Measurements from ENCODE around the gene PRX. TPM values are rescaled to one million over a fixed set of nuclear protein-coding genes. Genes with fewer than 3 reads are reported as not detected.

Gene PRX
- total and polyA plus RNA-seq, 9 of the 15 experiments (the other 6 are each of a cell fraction or from before 2014, with no cell fraction given), result 0.65 to 3.5 (median 1.7) TPM; not detected in 2

- TF ChIP-seq STAG1 (CRISPR knock-in tag; IDR thresholded peaks at IDR 0.05; ENCODE audit: borderline replicate concordance) (no peak), COPS2 (conservative IDR thresholded peaks at IDR 0.05) (no peak), FOXK1 (CRISPR knock-in tag; IDR thresholded peaks at IDR 0.05; ENCODE audit: borderline replicate concordance) (0 out of 2 replicates have a peak, but pooled peaks have one; percentile 42), MEF2D (tag; conservative IDR thresholded peaks at IDR 0.05; ENCODE audit: low read depth) (no peak), BRD4 (IDR thresholded peaks at IDR 0.05) (no peak), MYC (IDR thresholded peaks at IDR 0.05; ENCODE audit: low read depth, low read length) (no peak; the same call in 1 of the 2 replicates), MYC (CRISPR knock-in tag; IDR thresholded peaks at IDR 0.05; ENCODE audit: borderline replicate concordance, low read depth) (no peak), TEAD1 (CRISPR knock-in tag; IDR thresholded peaks at IDR 0.05) (peak in 1 of 2 experiments; percentile 34; a peak in 2 of 4 replicates), KAT8 (IDR thresholded peaks at IDR 0.05; ENCODE audit: low read depth) (no peak), FOXJ2 (tag; IDR thresholded peaks at IDR 0.05) (no peak), SAFB (IDR thresholded peaks at IDR 0.05; ENCODE audit: borderline replicate concordance, low read depth, low read length) (no peak), MTA3 (IDR thresholded peaks at IDR 0.05; ENCODE audit: borderline replicate concordance) (peak; percentile 51; the same call in 1 of the 2 replicates), TRIM28 (IDR thresholded peaks at IDR 0.05) (no peak), HIVEP1 (CRISPR knock-in tag; IDR thresholded peaks at IDR 0.05) (no peak), MNT (conservative IDR thresholded peaks at IDR 0.05) (peak; percentile 88 to 94; a peak in 3 of 4 replicates), ZNF512 (tag; IDR thresholded peaks at IDR 0.05) (no peak), CBX8 (IDR thresholded peaks at IDR 0.05; ENCODE audit: borderline replicate concordance, extremely low read depth, low read depth, low read length, poor library complexity, severe bottlenecking) (no peak)
- TF ChIP-seq, protein P1, sequence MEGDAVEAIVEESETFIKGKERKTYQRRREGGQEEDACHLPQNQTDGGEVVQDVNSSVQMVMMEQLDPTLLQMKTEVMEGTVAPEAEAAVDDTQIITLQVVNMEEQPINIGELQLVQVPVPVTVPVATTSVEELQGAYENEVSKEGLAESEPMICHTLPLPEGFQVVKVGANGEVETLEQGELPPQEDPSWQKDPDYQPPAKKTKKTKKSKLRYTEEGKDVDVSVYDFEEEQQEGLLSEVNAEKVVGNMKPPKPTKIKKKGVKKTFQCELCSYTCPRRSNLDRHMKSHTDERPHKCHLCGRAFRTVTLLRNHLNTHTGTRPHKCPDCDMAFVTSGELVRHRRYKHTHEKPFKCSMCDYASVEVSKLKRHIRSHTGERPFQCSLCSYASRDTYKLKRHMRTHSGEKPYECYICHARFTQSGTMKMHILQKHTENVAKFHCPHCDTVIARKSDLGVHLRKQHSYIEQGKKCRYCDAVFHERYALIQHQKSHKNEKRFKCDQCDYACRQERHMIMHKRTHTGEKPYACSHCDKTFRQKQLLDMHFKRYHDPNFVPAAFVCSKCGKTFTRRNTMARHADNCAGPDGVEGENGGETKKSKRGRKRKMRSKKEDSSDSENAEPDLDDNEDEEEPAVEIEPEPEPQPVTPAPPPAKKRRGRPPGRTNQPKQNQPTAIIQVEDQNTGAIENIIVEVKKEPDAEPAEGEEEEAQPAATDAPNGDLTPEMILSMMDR (IDR thresholded peaks at IDR 0.05 in 2 of 3, conservative IDR thresholded peaks at IDR 0.05 in 1 of 3; ENCODE audit: insufficient read depth in 2 of 3, low read depth in 1 of 3, low read length in 3 of 3), result no peak
- TF ChIP-seq, protein P2, sequence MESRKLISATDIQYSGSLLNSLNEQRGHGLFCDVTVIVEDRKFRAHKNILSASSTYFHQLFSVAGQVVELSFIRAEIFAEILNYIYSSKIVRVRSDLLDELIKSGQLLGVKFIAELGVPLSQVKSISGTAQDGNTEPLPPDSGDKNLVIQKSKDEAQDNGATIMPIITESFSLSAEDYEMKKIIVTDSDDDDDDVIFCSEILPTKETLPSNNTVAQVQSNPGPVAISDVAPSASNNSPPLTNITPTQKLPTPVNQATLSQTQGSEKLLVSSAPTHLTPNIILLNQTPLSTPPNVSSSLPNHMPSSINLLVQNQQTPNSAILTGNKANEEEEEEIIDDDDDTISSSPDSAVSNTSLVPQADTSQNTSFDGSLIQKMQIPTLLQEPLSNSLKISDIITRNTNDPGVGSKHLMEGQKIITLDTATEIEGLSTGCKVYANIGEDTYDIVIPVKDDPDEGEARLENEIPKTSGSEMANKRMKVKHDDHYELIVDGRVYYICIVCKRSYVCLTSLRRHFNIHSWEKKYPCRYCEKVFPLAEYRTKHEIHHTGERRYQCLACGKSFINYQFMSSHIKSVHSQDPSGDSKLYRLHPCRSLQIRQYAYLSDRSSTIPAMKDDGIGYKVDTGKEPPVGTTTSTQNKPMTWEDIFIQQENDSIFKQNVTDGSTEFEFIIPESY (CRISPR knock-in tag; IDR thresholded peaks at IDR 0.05), result peak; percentile 47; the same call in 1 of the 2 replicates
These were observed 31.0 kb upstream of the PRX start, which contains the start of gene SERTAD3 (continued) for GRCh38 chr19:40444000-40444824.
